ENCODE results near the gene LYSMD3. TPM values are rescaled to one million over a fixed set of nuclear protein-coding genes. Genes with fewer than 3 reads are reported as not detected.
"Not testable (repeated sequence)": the region's sequence is repeated elsewhere in the genome, so short reads cannot be mapped to it uniquely, and the experiment has no call there.

The LYSMD3 gene
- 10 to 100 TPM; 12.9 to 21.2 (median 16.3) TPM for total RNA-seq

- Histone ChIP-seq H3K36me3 (peaks cover 5 to 14% (median 7%) of the 10 kb centered on the region in 4 donors), H3K27ac (replicated peaks in 1 of 4) (peak within 1 kb of the TSS; percentile 87 to 94 (median 92)), H3K27me3 (peaks cover 0 to 15% (median 0%) of the 10 kb centered on the region in 4 donors), H3K4me3 (peak within 1 kb of the TSS; percentile 78 to 97 (median 86)), H3K4me1 (peaks cover 11 to 45% (median 41%) of the 10 kb centered on the region in 4 donors), H3K9me3 (no peaks in the 10 kb centered on the region)
- peak; percentile 99 for DNase-seq (ENCODE audit: extremely low spot score)
- 0% methylated on average over 4 of the region's 64 CpGs for WGBS
- intact Hi-C loops (cut with DNase I): loop anchor here (2.0 kb wide), 1 partner anchor 119 kb away; no protein-coding TSS in a partner anchor
- TF ChIP-seq CTCF (IDR thresholded peaks at IDR 0.05) (no peak), POLR2AphosphoS5 (IDR thresholded peaks at IDR 0.05) (peak; percentile 95 to 97), EP300 (IDR thresholded peaks at IDR 0.05) (peak; percentile 44), POLR2A (IDR thresholded peaks at IDR 0.05; ENCODE audit: low read depth) (peak; percentile 84)
These were observed at the start of gene LYSMD3 for GRCh38 chr5:90529194-90529938. LYSMD3 (minus strand) TSS chr5:90529584; CDS start chr5:90525289, 4,295 bp downstream.

- H3K36me3 ChIP-seq; H3K27me3 ChIP-seq; intact Hi-C loops (cut with DNase I); H3K4me1 ChIP-seq; H3K27ac ChIP-seq (replicated peaks in 1 of 4); DNase-seq (ENCODE audit: extremely low spot score); H3K4me3 ChIP-seq: not testable (repeated sequence)
- 79% methylated on average over 3 of the region's 3 CpGs for WGBS
- peaks cover 0 to 18% (median 0%) of the 10 kb centered on the region in 4 donors for H3K9me3 ChIP-seq
These were observed 47.2 kb upstream of the LYSMD3 start for GRCh38 chr5:90576566-90576965.

GRCh38 chr5:90575712-90576111, 46.3 kb upstream of the LYSMD3 start:
- Histone ChIP-seq H3K27ac (replicated peaks in 1 of 4) (no peak overlapping the region), H3K9me3 (peaks cover 0 to 13% (median 2%) of the 10 kb centered on the region in 4 donors), H3K4me3 (no peak overlapping the region), H3K27me3 (no peaks in the 10 kb centered on the region), H3K36me3 (no peaks in the 10 kb centered on the region), H3K4me1 (no peaks in the 10 kb centered on the region)
- 94% methylated on average over 4 of the region's 5 CpGs for WGBS
- DNase-seq (ENCODE audit: extremely low spot score): no peak
- TF ChIP-seq POLR2A (IDR thresholded peaks at IDR 0.05; ENCODE audit: low read depth) (no peak), POLR2AphosphoS5 (IDR thresholded peaks at IDR 0.05) (no peak), CTCF (IDR thresholded peaks at IDR 0.05) (no peak), EP300 (IDR thresholded peaks at IDR 0.05) (no peak)
- intact Hi-C loops (cut with DNase I): no loop called here

GRCh38 chr5:90571147-90571773, 41.9 kb upstream of the LYSMD3 start:
- DNase-seq (ENCODE audit: extremely low spot score): no peak
- H3K27ac ChIP-seq (replicated peaks in 1 of 4): no peak overlapping the region
- WGBS: 100% methylated on average over 1 of the region's 1 CpG
- TF ChIP-seq EP300 (IDR thresholded peaks at IDR 0.05): no peak
- no peak for TF ChIP-seq CTCF (IDR thresholded peaks at IDR 0.05)
- no peak for TF ChIP-seq POLR2AphosphoS5 (IDR thresholded peaks at IDR 0.05)
- TF ChIP-seq POLR2A (IDR thresholded peaks at IDR 0.05; ENCODE audit: low read depth): no peak
- H3K27me3 ChIP-seq: no peaks in the 10 kb centered on the region
- intact Hi-C loops (cut with DNase I): no loop called here
- peaks cover 0 to 12% (median 5%) of the 10 kb centered on the region in 4 donors for H3K9me3 ChIP-seq
- H3K36me3 ChIP-seq: no peaks in the 10 kb centered on the region
- H3K4me3 ChIP-seq: no peak overlapping the region
- no peaks in the 10 kb centered on the region for H3K4me1 ChIP-seq

GRCh38 chr5:90570034-90570433, 40.6 kb upstream of the LYSMD3 start:
- Histone ChIP-seq H3K36me3 (no peaks in the 10 kb centered on the region), H3K27me3 (no peaks in the 10 kb centered on the region), H3K9me3 (peaks cover 0 to 12% (median 5%) of the 10 kb centered on the region in 4 donors), H3K4me1 (no peaks in the 10 kb centered on the region), H3K4me3 (no peak overlapping the region), H3K27ac (replicated peaks in 1 of 4) (no peak overlapping the region)
- DNase-seq (ENCODE audit: extremely low spot score): no peak
- 72% methylated on average over 2 of the region's 2 CpGs for WGBS
- intact Hi-C loops (cut with DNase I): no loop called here
- TF ChIP-seq EP300 (IDR thresholded peaks at IDR 0.05): no peak
